ENCODE results near the gene PUS3.

Gene PUS3

DNA sequence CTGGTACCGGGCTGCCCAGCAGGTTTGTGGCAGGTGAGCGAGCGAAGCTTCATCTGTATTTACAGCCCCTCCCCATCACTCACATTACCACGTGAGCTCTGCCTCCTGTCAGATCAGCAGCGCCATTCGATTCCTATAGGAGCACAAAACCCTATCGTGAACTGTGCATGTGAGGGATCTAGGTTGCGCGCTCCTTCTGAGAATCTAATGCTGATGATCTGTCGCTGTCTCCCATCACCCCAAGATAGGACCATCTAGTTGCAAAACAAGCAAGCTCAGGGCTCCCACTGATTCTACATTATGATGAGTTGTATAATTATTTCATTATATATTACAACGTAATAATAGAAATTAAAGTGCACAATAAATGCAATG is 27.1 kb upstream of the PUS3 start:
- no peaks in the 10 kb centered on the region for H3K27me3 ChIP-seq (replicated peaks; ENCODE audit: control insufficient read depth, insufficient read depth, low read length, poor library complexity, severe bottlenecking)
- no peaks in the 10 kb centered on the region for H3K9me3 ChIP-seq (ENCODE audit: control insufficient read depth, low read length)
- no peak for DNase-seq
- H3K4me3 ChIP-seq (ENCODE audit: insufficient read depth, low read depth, low read length, poor library complexity, severe bottlenecking) = no peak overlapping the region
- H3K27ac ChIP-seq (ENCODE audit: insufficient read depth, low read length, poor library complexity, severe bottlenecking) = no peak overlapping the region
- H3K36me3 ChIP-seq (ENCODE audit: control insufficient read depth, insufficient read depth, low read length) = no peaks in the 10 kb centered on the region
- no peaks in the 10 kb centered on the region for H3K4me1 ChIP-seq (ENCODE audit: control insufficient read depth, insufficient read depth, low read length, poor library complexity, severe bottlenecking)

DNA sequence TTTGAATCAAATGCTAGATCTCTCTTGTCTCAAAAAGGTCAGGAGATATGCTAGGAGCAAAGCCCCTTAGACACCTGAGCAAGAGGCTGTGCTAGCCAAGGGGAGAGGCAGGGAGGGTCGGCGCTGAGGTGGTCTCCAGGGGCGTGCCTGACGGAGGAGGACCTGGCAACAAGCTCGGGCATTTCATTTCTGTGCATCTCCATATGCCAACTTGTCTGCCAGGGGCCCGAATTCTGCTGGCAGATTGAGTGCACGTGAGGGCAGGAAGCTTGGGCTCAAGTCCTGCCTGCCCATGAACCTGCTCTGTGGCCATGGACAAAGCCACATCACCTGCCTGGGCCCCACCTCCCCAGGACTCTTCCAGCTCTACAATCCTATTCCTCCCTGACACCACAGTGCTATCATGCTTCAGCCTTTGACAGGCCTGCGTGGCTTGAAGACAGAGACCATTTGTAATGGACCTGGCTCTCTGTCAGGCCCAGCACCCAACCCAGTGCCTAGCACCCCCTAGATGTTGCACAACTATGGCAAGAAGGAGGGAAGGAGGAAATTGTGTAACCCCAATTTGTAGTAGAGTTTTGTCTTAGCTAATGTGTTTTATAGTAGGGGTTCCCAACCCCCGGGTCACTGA is 26.6 kb upstream of the PUS3 start:
- no peaks in the 10 kb centered on the region for H3K36me3 ChIP-seq (ENCODE audit: control insufficient read depth, insufficient read depth, low read length)
- H3K27ac ChIP-seq (ENCODE audit: insufficient read depth, low read length, poor library complexity, severe bottlenecking) = no peak overlapping the region
- no peaks in the 10 kb centered on the region for H3K27me3 ChIP-seq (replicated peaks; ENCODE audit: control insufficient read depth, insufficient read depth, low read length, poor library complexity, severe bottlenecking)
- H3K4me3 ChIP-seq (ENCODE audit: insufficient read depth, low read depth, low read length, poor library complexity, severe bottlenecking) = no peak overlapping the region
- no peaks in the 10 kb centered on the region for H3K9me3 ChIP-seq (ENCODE audit: control insufficient read depth, low read length)
- no peak for DNase-seq
- no peaks in the 10 kb centered on the region for H3K4me1 ChIP-seq (ENCODE audit: control insufficient read depth, insufficient read depth, low read length, poor library complexity, severe bottlenecking)

DNA sequence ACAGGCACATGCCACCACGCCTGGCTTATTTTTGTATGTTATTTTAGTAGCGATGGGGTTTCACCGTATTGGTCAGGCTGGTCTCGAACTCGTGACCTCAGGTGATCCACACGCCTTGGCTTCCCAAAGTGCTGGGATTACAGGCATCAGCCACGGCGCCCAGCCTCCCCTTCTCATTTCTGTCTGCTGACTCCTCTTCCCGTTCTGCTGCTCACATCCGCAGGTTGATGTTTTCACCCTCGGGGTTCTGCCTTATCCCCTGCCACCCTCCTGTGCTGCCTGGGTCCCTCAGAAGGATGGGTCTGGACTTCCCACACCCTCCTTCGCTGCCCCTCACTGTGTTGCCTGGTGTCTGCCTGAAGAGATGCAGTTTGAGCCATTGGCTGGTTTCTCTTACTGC is 23.7 kb upstream of the PUS3 start:
- H3K9me3 ChIP-seq (ENCODE audit: control insufficient read depth, low read length) = no peaks in the 10 kb centered on the region
- no peak overlapping the region for H3K27ac ChIP-seq (ENCODE audit: insufficient read depth, low read length, poor library complexity, severe bottlenecking)
- H3K36me3 ChIP-seq (ENCODE audit: control insufficient read depth, insufficient read depth, low read length) = no peaks in the 10 kb centered on the region
- no peak overlapping the region for H3K4me3 ChIP-seq (ENCODE audit: insufficient read depth, low read depth, low read length, poor library complexity, severe bottlenecking)
- no peak for DNase-seq
- no peaks in the 10 kb centered on the region for H3K27me3 ChIP-seq (replicated peaks; ENCODE audit: control insufficient read depth, insufficient read depth, low read length, poor library complexity, severe bottlenecking)
- H3K4me1 ChIP-seq (ENCODE audit: control insufficient read depth, insufficient read depth, low read length, poor library complexity, severe bottlenecking) = no peaks in the 10 kb centered on the region

DNA sequence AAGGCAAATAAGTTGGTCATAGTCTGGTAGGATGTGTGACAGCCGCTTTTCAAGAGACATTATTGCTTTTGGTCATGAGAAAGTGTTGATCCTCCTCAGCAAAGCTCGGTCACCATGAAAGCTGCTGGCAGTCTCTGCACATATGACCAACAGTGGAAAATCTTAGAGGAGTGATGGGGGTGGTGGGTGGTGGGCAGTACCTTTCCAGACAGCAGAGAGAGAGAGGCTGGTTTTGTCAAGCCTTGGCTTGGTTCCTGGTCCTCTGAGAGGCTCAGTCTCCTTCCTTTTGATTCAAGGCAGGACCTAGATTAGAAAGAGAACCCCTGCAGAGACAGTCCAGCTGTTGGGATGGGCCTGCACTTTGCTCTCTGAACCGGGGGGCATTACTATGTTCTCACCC is 22.8 kb upstream of the PUS3 start:
- no peak overlapping the region for H3K27ac ChIP-seq (ENCODE audit: insufficient read depth, low read length, poor library complexity, severe bottlenecking)

DNA sequence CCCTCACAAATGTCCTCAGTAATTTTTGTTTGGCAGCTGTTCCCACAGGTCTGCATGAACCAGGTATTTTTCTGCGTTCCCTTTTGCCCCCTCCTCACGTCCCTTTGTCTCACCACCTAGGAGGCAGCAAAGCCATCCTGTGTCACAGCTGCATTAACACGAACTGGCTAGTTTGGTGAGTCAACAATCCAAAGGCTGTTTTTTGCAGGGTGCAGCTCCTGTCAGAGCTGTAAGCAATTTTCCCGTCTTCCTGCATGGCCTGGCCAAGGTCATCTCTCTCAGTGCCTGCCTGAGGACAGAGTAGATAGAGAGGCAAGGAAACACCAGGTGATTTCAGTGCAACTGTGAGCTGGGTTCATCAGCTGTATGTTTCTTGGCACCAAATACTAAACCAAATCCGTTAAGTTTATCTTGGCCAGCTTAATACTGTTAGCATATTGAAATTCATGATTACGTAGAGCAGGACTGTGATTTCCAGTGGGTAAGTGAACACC is 22.3 kb upstream of the PUS3 start:
- H3K27ac ChIP-seq (ENCODE audit: insufficient read depth, low read length, poor library complexity, severe bottlenecking) = no peak overlapping the region
- H3K9me3 ChIP-seq (ENCODE audit: control insufficient read depth, low read length) = no peaks in the 10 kb centered on the region
- H3K27me3 ChIP-seq (replicated peaks; ENCODE audit: control insufficient read depth, insufficient read depth, low read length, poor library complexity, severe bottlenecking) = no peaks in the 10 kb centered on the region
- DNase-seq = no peak
- no peaks in the 10 kb centered on the region for H3K36me3 ChIP-seq (ENCODE audit: control insufficient read depth, insufficient read depth, low read length)
- H3K4me1 ChIP-seq (ENCODE audit: control insufficient read depth, insufficient read depth, low read length, poor library complexity, severe bottlenecking) = no peaks in the 10 kb centered on the region
- no peak overlapping the region for H3K4me3 ChIP-seq (ENCODE audit: insufficient read depth, low read depth, low read length, poor library complexity, severe bottlenecking)

More for the DNA sequence above, 22.8 kb upstream of the PUS3 start:
- no peaks in the 10 kb centered on the region for H3K4me1 ChIP-seq (ENCODE audit: control insufficient read depth, insufficient read depth, low read length, poor library complexity, severe bottlenecking)
- H3K4me3 ChIP-seq (ENCODE audit: insufficient read depth, low read depth, low read length, poor library complexity, severe bottlenecking) = no peak overlapping the region
- H3K27me3 ChIP-seq (replicated peaks; ENCODE audit: control insufficient read depth, insufficient read depth, low read length, poor library complexity, severe bottlenecking) = no peaks in the 10 kb centered on the region
- H3K36me3 ChIP-seq (ENCODE audit: control insufficient read depth, insufficient read depth, low read length) = no peaks in the 10 kb centered on the region
- no peaks in the 10 kb centered on the region for H3K9me3 ChIP-seq (ENCODE audit: control insufficient read depth, low read length)
- no peak for DNase-seq

DNA sequence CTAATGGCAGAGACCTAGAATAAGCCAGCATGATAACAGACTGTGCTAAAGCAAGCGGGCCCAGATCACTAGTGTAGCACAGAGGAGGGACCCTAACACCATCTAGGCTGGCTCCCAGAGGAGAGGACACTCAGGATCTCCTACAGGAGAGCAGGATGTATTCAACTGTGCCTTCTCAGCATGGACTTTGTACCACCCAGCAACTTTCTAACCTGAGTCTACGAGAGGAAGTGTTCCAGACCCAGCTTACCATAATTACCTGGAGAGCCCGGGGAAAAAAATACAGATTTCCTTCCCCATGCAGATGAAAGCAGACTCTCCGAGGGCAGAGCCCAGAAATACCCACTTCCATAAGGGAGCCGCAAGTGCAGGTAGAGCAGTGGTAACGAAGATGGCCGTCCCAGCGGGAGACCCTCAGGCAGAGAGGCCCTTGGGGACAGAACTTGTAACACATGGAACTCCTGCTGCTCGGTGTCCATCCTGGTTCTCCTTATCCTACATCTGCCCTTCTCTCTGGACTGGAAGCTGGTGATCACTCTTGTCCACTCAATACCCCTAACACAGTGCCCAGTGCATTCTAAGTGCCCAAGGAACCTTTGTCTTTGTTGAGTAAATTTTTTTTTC is 21.5 kb upstream of the PUS3 start:
- Histone ChIP-seq H3K4me1 (ENCODE audit: control insufficient read depth, insufficient read depth, low read length, poor library complexity, severe bottlenecking) (no peaks in the 10 kb centered on the region), H3K27me3 (replicated peaks; ENCODE audit: control insufficient read depth, insufficient read depth, low read length, poor library complexity, severe bottlenecking) (no peaks in the 10 kb centered on the region), H3K27ac (ENCODE audit: insufficient read depth, low read length, poor library complexity, severe bottlenecking) (no peak overlapping the region)

DNA sequence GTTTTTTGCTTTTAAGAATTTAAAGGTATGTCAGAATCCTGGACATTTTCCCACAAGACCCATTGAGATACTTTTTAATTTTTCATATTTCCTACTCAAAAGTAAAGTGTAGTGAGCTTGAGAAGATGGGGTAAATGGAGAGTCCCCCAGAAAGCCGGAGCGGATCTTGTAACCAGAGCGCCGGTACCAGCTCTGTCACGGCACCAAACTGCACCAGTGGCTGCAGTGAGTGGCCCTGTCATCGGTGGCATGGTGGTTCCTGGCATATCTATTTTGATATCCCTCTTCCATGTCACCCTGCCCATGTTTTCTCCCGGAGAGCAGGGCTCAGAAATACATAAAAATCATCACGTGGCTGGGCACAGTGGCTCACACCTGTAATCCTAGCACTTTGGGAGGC is 20.6 kb upstream of the PUS3 start:
- no peaks in the 10 kb centered on the region for H3K27me3 ChIP-seq (replicated peaks; ENCODE audit: control insufficient read depth, insufficient read depth, low read length, poor library complexity, severe bottlenecking)
- H3K36me3 ChIP-seq (ENCODE audit: control insufficient read depth, insufficient read depth, low read length) = no peaks in the 10 kb centered on the region
- no peak overlapping the region for H3K4me3 ChIP-seq (ENCODE audit: insufficient read depth, low read depth, low read length, poor library complexity, severe bottlenecking)
- H3K27ac ChIP-seq (ENCODE audit: insufficient read depth, low read length, poor library complexity, severe bottlenecking) = no peak overlapping the region
- no peak for DNase-seq
- H3K4me1 ChIP-seq (ENCODE audit: control insufficient read depth, insufficient read depth, low read length, poor library complexity, severe bottlenecking) = no peaks in the 10 kb centered on the region
- H3K9me3 ChIP-seq (ENCODE audit: control insufficient read depth, low read length) = no peaks in the 10 kb centered on the region

More for the DNA sequence above, 21.5 kb upstream of the PUS3 start:
- no peak overlapping the region for H3K4me3 ChIP-seq (ENCODE audit: insufficient read depth, low read depth, low read length, poor library complexity, severe bottlenecking)
- no peak for DNase-seq
- H3K9me3 ChIP-seq (ENCODE audit: control insufficient read depth, low read length) = no peaks in the 10 kb centered on the region
- no peaks in the 10 kb centered on the region for H3K36me3 ChIP-seq (ENCODE audit: control insufficient read depth, insufficient read depth, low read length)

DNA sequence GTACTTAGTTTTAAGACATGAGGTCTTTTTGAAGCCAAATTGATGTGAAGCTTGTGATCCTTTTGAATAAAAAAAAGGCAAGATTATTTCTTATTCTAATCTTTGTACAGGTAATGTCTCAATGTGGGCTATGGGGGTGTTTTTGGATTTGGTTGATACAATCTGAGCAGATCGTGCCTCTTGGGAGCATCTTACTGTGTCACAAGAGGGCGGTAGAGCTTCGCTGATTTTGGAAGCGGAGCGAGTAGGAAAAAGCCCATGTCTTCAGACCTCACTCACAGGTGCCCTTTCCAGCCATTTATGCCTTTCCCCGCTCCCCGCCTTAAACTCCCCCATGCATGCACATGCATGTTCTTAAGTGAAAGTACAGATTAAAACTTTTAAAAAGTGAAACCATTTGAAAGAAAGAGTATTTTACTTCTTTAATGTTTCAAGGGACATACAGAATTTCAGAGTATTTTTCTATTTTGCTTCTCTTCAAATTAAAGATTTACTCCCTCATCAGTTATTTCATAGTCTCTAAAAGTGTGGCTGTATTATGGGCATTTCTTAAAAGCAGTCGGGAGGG is 20.1 kb upstream of the PUS3 start:
- peak in 1 of 3 donors; percentile 27 for DNase-seq
- H3K4me1 ChIP-seq (ENCODE audit: control insufficient read depth, insufficient read depth, low read length, poor library complexity, severe bottlenecking) = no peaks in the 10 kb centered on the region
- H3K4me3 ChIP-seq (ENCODE audit: insufficient read depth, low read depth, low read length, poor library complexity, severe bottlenecking) = no peak overlapping the region
- no peaks in the 10 kb centered on the region for H3K36me3 ChIP-seq (ENCODE audit: control insufficient read depth, insufficient read depth, low read length)
- no peak overlapping the region for H3K27ac ChIP-seq (ENCODE audit: insufficient read depth, low read length, poor library complexity, severe bottlenecking)
- H3K9me3 ChIP-seq (ENCODE audit: control insufficient read depth, low read length) = no peaks in the 10 kb centered on the region
- H3K27me3 ChIP-seq (replicated peaks; ENCODE audit: control insufficient read depth, insufficient read depth, low read length, poor library complexity, severe bottlenecking) = no peaks in the 10 kb centered on the region

DNA sequence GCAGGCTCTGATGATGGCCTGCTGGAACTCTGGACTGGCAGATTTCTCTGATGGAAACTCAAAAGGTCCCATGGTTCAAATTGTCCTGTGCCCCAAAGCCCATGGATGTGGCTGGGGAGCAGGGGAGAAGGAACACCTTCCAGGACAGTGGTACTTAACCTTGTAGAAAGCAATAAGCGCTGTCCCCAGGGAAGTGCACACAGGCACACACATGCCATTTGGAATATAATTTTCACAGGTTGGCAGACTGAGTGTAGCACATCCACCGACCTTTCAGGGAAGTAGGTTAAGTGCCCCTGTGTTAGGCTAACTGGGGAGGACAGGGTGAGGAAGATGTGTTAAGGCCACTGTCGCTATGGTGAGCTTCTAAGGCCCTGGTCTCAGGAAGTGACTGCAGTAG is 19.1 kb upstream of the PUS3 start:
- Histone ChIP-seq H3K36me3 (ENCODE audit: control insufficient read depth, insufficient read depth, low read length) (no peaks in the 10 kb centered on the region), H3K9me3 (ENCODE audit: control insufficient read depth, low read length) (no peaks in the 10 kb centered on the region), H3K4me3 (ENCODE audit: insufficient read depth, low read depth, low read length, poor library complexity, severe bottlenecking) (no peak overlapping the region), H3K4me1 (ENCODE audit: control insufficient read depth, insufficient read depth, low read length, poor library complexity, severe bottlenecking) (no peaks in the 10 kb centered on the region), H3K27ac (ENCODE audit: insufficient read depth, low read length, poor library complexity, severe bottlenecking) (no peak overlapping the region), H3K27me3 (replicated peaks; ENCODE audit: control insufficient read depth, insufficient read depth, low read length, poor library complexity, severe bottlenecking) (no peaks in the 10 kb centered on the region)
- no peak for DNase-seq

DNA sequence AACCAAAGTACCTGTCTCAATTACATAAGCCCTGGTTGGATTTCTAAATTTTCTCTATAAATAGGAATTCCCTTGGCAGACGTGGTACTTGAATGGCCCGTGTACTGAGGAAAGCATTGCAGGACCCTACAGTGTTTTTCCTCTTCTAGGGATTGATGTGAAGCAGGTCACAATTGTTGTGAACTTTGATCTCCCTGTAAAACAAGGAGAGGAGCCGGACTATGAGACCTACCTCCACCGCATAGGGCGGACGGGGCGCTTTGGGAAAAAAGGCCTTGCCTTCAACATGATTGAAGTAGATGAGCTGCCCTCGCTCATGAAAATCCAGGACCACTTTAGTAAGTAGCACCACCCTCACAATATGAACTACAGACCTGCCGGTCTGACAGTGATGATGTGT is 18.0 kb upstream of the PUS3 start:
- DNase-seq = no peak
- H3K27me3 ChIP-seq (replicated peaks; ENCODE audit: control insufficient read depth, insufficient read depth, low read length, poor library complexity, severe bottlenecking) = no peaks in the 10 kb centered on the region
- no peaks in the 10 kb centered on the region for H3K4me1 ChIP-seq (ENCODE audit: control insufficient read depth, insufficient read depth, low read length, poor library complexity, severe bottlenecking)
- H3K4me3 ChIP-seq (ENCODE audit: insufficient read depth, low read depth, low read length, poor library complexity, severe bottlenecking) = no peak overlapping the region
- no peaks in the 10 kb centered on the region for H3K9me3 ChIP-seq (ENCODE audit: control insufficient read depth, low read length)
- no peaks in the 10 kb centered on the region for H3K36me3 ChIP-seq (ENCODE audit: control insufficient read depth, insufficient read depth, low read length)
- H3K27ac ChIP-seq (ENCODE audit: insufficient read depth, low read length, poor library complexity, severe bottlenecking) = no peak overlapping the region
